Astrocyte (in vitro differentiated cells and primary cell): ENCODE measurements around the gene DNAAF5.

Experiments
- CTCF ChIP-seq: IDR thresholded peaks from 2 replicates; pipeline ENCODE4 v1.5.1; 2011; ENCODE audit warnings: low read depth, mild to moderate bottlenecking, inconsistent platforms, low read length, moderate library complexity; ENCODE audit not compliant: insufficient read depth
- EZH2 ChIP-seq: IDR thresholded peaks from 2 replicates; pipeline ENCODE4 v1.6.1; 2012; ENCODE audit warnings: mild to moderate bottlenecking, low read length, inconsistent platforms; ENCODE audit not compliant: insufficient read depth

GRCh38 chr7:706721-707120, 19.8 kb upstream of the DNAAF5 start:
- no peak for TF ChIP-seq CTCF
- no peak for TF ChIP-seq EZH2
